ENCODE measurements around the gene SHMT2.

Gene SHMT2

GRCh38 chr12:57208631-57209282 lies 20.8 kb upstream of the SHMT2 start:
- Histone ChIP-seq H3K36me3 (ENCODE audit: control insufficient read depth, insufficient read depth, low read length, severe bottlenecking) (peaks cover 94% of the 10 kb centered on the region), H3K4me1 (ENCODE audit: control insufficient read depth, insufficient read depth, low read length) (peaks cover 15% of the 10 kb centered on the region), H3K9ac (ENCODE audit: low read length) (peak overlapping the region; percentile 37)

GRCh38 chr12:57209916-57210315 lies 19.6 kb upstream of the SHMT2 start:
- Histone ChIP-seq H3K27me3 (replicated peaks; ENCODE audit: control insufficient read depth, insufficient read depth, low read length) (no peaks in the 10 kb centered on the region), H3K4me1 (ENCODE audit: control insufficient read depth, insufficient read depth, low read length) (peaks cover 21% of the 10 kb centered on the region), H3K9ac (ENCODE audit: low read length) (no peak overlapping the region), H3K36me3 (ENCODE audit: control insufficient read depth, insufficient read depth, low read length, severe bottlenecking) (peaks cover 86% of the 10 kb centered on the region), H3K9me3 (ENCODE audit: control insufficient read depth, low read length) (no peaks in the 10 kb centered on the region), H3K4me3 (ENCODE audit: low read length) (no peak overlapping the region)
- no peak for DNase-seq (ENCODE audit: low read depth)

More at GRCh38 chr12:57208631-57209282, 20.8 kb upstream of the SHMT2 start:
- DNase-seq (ENCODE audit: low read depth), result no peak
- Histone ChIP-seq H3K4me3 (ENCODE audit: low read length) (no peak overlapping the region), H3K9me3 (ENCODE audit: control insufficient read depth, low read length) (no peaks in the 10 kb centered on the region), H3K27me3 (replicated peaks; ENCODE audit: control insufficient read depth, insufficient read depth, low read length) (no peaks in the 10 kb centered on the region)

- Histone ChIP-seq H3K27me3 (replicated peaks; ENCODE audit: control insufficient read depth, insufficient read depth, low read length) (no peaks in the 10 kb centered on the region), H3K4me1 (ENCODE audit: control insufficient read depth, insufficient read depth, low read length) (peaks cover 25% of the 10 kb centered on the region), H3K9ac (ENCODE audit: low read length) (no peak overlapping the region), H3K36me3 (ENCODE audit: control insufficient read depth, insufficient read depth, low read length, severe bottlenecking) (peaks cover 80% of the 10 kb centered on the region), H3K9me3 (ENCODE audit: control insufficient read depth, low read length) (no peaks in the 10 kb centered on the region), H3K4me3 (ENCODE audit: low read length) (no peak overlapping the region)
- DNase-seq (ENCODE audit: low read depth), result no peak
Measured at GRCh38 chr12:57210461-57210860, 19.1 kb upstream of the SHMT2 start.

GRCh38 chr12:57210926-57211692 lies 18.4 kb upstream of the SHMT2 start:
- Histone ChIP-seq H3K36me3 (ENCODE audit: control insufficient read depth, insufficient read depth, low read length, severe bottlenecking) (peaks cover 74% of the 10 kb centered on the region), H3K4me3 (ENCODE audit: low read length) (no peak overlapping the region)
- no peak for DNase-seq (ENCODE audit: low read depth)

GRCh38 chr12:57211791-57212700 lies 17.5 kb upstream of the SHMT2 start:
- Histone ChIP-seq H3K36me3 (ENCODE audit: control insufficient read depth, insufficient read depth, low read length, severe bottlenecking) (peaks cover 67% of the 10 kb centered on the region), H3K9ac (ENCODE audit: low read length) (peak overlapping the region; percentile 39), H3K4me1 (ENCODE audit: control insufficient read depth, insufficient read depth, low read length) (peaks cover 31% of the 10 kb centered on the region), H3K27me3 (replicated peaks; ENCODE audit: control insufficient read depth, insufficient read depth, low read length) (no peaks in the 10 kb centered on the region), H3K9me3 (ENCODE audit: control insufficient read depth, low read length) (no peaks in the 10 kb centered on the region), H3K4me3 (ENCODE audit: low read length) (no peak overlapping the region)
- DNase-seq (ENCODE audit: low read depth), result no peak

More at GRCh38 chr12:57210926-57211692, 18.4 kb upstream of the SHMT2 start:
- Histone ChIP-seq H3K4me1 (ENCODE audit: control insufficient read depth, insufficient read depth, low read length) (peaks cover 31% of the 10 kb centered on the region), H3K9me3 (ENCODE audit: control insufficient read depth, low read length) (no peaks in the 10 kb centered on the region), H3K27me3 (replicated peaks; ENCODE audit: control insufficient read depth, insufficient read depth, low read length) (no peaks in the 10 kb centered on the region), H3K9ac (ENCODE audit: low read length) (no peak overlapping the region)

GRCh38 chr12:57212701-57213057 lies 16.8 kb upstream of the SHMT2 start:
- DNase-seq (ENCODE audit: low read depth), result no peak
- Histone ChIP-seq H3K27me3 (replicated peaks; ENCODE audit: control insufficient read depth, insufficient read depth, low read length) (no peaks in the 10 kb centered on the region), H3K4me3 (ENCODE audit: low read length) (no peak overlapping the region), H3K36me3 (ENCODE audit: control insufficient read depth, insufficient read depth, low read length, severe bottlenecking) (peaks cover 62% of the 10 kb centered on the region), H3K9ac (ENCODE audit: low read length) (peak overlapping the region; percentile 34), H3K9me3 (ENCODE audit: control insufficient read depth, low read length) (no peaks in the 10 kb centered on the region), H3K4me1 (ENCODE audit: control insufficient read depth, insufficient read depth, low read length) (peaks cover 37% of the 10 kb centered on the region)

GRCh38 chr12:57213058-57213715 lies 16.3 kb upstream of the SHMT2 start:
- DNase-seq (ENCODE audit: low read depth), result peak; percentile 94
- H3K36me3 ChIP-seq (ENCODE audit: control insufficient read depth, insufficient read depth, low read length, severe bottlenecking), result peaks cover 56% of the 10 kb centered on the region
- H3K4me3 ChIP-seq (ENCODE audit: low read length), result no peak overlapping the region
- H3K9me3 ChIP-seq (ENCODE audit: control insufficient read depth, low read length), result no peaks in the 10 kb centered on the region
- no peaks in the 10 kb centered on the region for H3K27me3 ChIP-seq (replicated peaks; ENCODE audit: control insufficient read depth, insufficient read depth, low read length)
- H3K4me1 ChIP-seq (ENCODE audit: control insufficient read depth, insufficient read depth, low read length), result peaks cover 42% of the 10 kb centered on the region
- H3K9ac ChIP-seq (ENCODE audit: low read length), result peak overlapping the region; percentile 61

- peaks cover 50% of the 10 kb centered on the region for H3K36me3 ChIP-seq (ENCODE audit: control insufficient read depth, insufficient read depth, low read length, severe bottlenecking)
- peaks cover 49% of the 10 kb centered on the region for H3K4me1 ChIP-seq (ENCODE audit: control insufficient read depth, insufficient read depth, low read length)
- no peaks in the 10 kb centered on the region for H3K9me3 ChIP-seq (ENCODE audit: control insufficient read depth, low read length)
- peak overlapping the region; percentile 61 for H3K9ac ChIP-seq (ENCODE audit: low read length)
- DNase-seq (ENCODE audit: low read depth), result no peak
- no peaks in the 10 kb centered on the region for H3K27me3 ChIP-seq (replicated peaks; ENCODE audit: control insufficient read depth, insufficient read depth, low read length)
- no peak overlapping the region for H3K4me3 ChIP-seq (ENCODE audit: low read length)
Measured at GRCh38 chr12:57213763-57214397, 15.6 kb upstream of the SHMT2 start.

- H3K4me3 ChIP-seq (ENCODE audit: low read length), result no peak overlapping the region
- H3K9ac ChIP-seq (ENCODE audit: low read length), result peak overlapping the region; percentile 61
- DNase-seq (ENCODE audit: low read depth), result peak; percentile 83
- H3K36me3 ChIP-seq (ENCODE audit: control insufficient read depth, insufficient read depth, low read length, severe bottlenecking), result peaks cover 44% of the 10 kb centered on the region
- peaks cover 53% of the 10 kb centered on the region for H3K4me1 ChIP-seq (ENCODE audit: control insufficient read depth, insufficient read depth, low read length)
- H3K9me3 ChIP-seq (ENCODE audit: control insufficient read depth, low read length), result no peaks in the 10 kb centered on the region
- H3K27me3 ChIP-seq (replicated peaks; ENCODE audit: control insufficient read depth, insufficient read depth, low read length), result no peaks in the 10 kb centered on the region
Measured at GRCh38 chr12:57214398-57214781, 15.1 kb upstream of the SHMT2 start.

GRCh38 chr12:57215065-57215464 lies 14.4 kb upstream of the SHMT2 start:
- Histone ChIP-seq H3K4me1 (ENCODE audit: control insufficient read depth, insufficient read depth, low read length) (peaks cover 53% of the 10 kb centered on the region), H3K9me3 (ENCODE audit: control insufficient read depth, low read length) (no peaks in the 10 kb centered on the region), H3K4me3 (ENCODE audit: low read length) (no peak overlapping the region), H3K36me3 (ENCODE audit: control insufficient read depth, insufficient read depth, low read length, severe bottlenecking) (peaks cover 38% of the 10 kb centered on the region), H3K27me3 (replicated peaks; ENCODE audit: control insufficient read depth, insufficient read depth, low read length) (no peaks in the 10 kb centered on the region), H3K9ac (ENCODE audit: low read length) (peak overlapping the region; percentile 61)
- no peak for DNase-seq (ENCODE audit: low read depth)
